HEK293T (cell line): ENCODE data around the gene POLR3G.

ENCODE experiments used
- CTCF ChIA-PET: fragments of 350-600 bp; formaldehyde crosslinking; extraction: SDS; loops from one replicate; lab custom pipeline; 2021; ENCODE audit warnings: antibody characterized with exemption, inconsistent platforms; lab: Yijun Ruan, JAX
- POLR2A ChIA-PET: fragments of 350-600 bp; formaldehyde crosslinking; extraction: SDS; loops from one replicate; lab custom pipeline; 2020; ENCODE audit warnings: antibody characterized with exemption, inconsistent platforms; lab: Yijun Ruan, JAX
- DNase-seq: peaks from one replicate; pipeline ENCODE4 v3.0.0; 2012; ENCODE audit warnings: mixed read lengths; ENCODE audit errors: extremely low spot score
- ARNT ChIP-seq: fragments of 450-650 bp; IDR thresholded peaks from 2 replicates; pipeline ENCODE4 v1.6.1; 2017; ENCODE audit warnings: mild to moderate bottlenecking
- BHLHE40 ChIP-seq: fragments of 450-650 bp; IDR thresholded peaks from 2 replicates; pipeline ENCODE4 v1.6.1; 2016; ENCODE audit warnings: mild to moderate bottlenecking, moderate library complexity, borderline replicate concordance
- CTBP1 ChIP-seq: fragments of 450-650 bp; IDR thresholded peaks from 2 replicates; pipeline ENCODE4 v1.6.1; 2016; ENCODE audit warnings: borderline replicate concordance
- ELF4 ChIP-seq: fragments of 450-650 bp; IDR thresholded peaks from 2 replicates; pipeline ENCODE4 v1.6.1; 2017; ENCODE audit warnings: antibody characterized with exemption
- FOXA1 ChIP-seq: fragments of 450-650 bp; IDR thresholded peaks from 2 replicates; pipeline ENCODE4 v1.6.1; 2016; ENCODE audit warnings: mild to moderate bottlenecking
- FOXK2 ChIP-seq: fragments of 450-650 bp; IDR thresholded peaks from 2 replicates; pipeline ENCODE4 v1.6.1; 2016; ENCODE audit warnings: mild to moderate bottlenecking
- FOXM1 ChIP-seq: fragments of 450-650 bp; IDR thresholded peaks from 2 replicates; pipeline ENCODE4 v1.6.1; 2017; ENCODE audit warnings: mild to moderate bottlenecking, borderline replicate concordance
- HDGF ChIP-seq: fragments of 450-650 bp; IDR thresholded peaks from 2 replicates; pipeline ENCODE4 v1.6.1; 2017; ENCODE audit warnings: antibody characterized with exemption, borderline replicate concordance
- L3MBTL2 ChIP-seq: fragments of 450-650 bp; conservative IDR thresholded peaks from 2 replicates; pipeline ENCODE4 v1.6.1; 2016; ENCODE audit warnings: mild to moderate bottlenecking
- LEF1 ChIP-seq: fragments of 450-650 bp; IDR thresholded peaks from 2 replicates; pipeline ENCODE4 v1.6.1; 2017; ENCODE audit warnings: mild to moderate bottlenecking, borderline replicate concordance
- NFRKB ChIP-seq: fragments of 450-650 bp; IDR thresholded peaks from 2 replicates; pipeline ENCODE4 v1.6.1; 2016; ENCODE audit warnings: mild to moderate bottlenecking, moderate library complexity
- PKNOX1 ChIP-seq: fragments of 450-650 bp; IDR thresholded peaks from 2 replicates; pipeline ENCODE4 v1.6.1; 2016
- SP1 ChIP-seq: fragments of 450-650 bp; IDR thresholded peaks from 2 replicates; pipeline ENCODE4 v1.6.1; 2017
- SUZ12 ChIP-seq: fragments of 450-650 bp; IDR thresholded peaks from 2 replicates; pipeline ENCODE4 v1.6.1; 2016; ENCODE audit warnings: mild to moderate bottlenecking
- TARDBP ChIP-seq: fragments of 450-650 bp; IDR thresholded peaks from 2 replicates; pipeline ENCODE4 v1.6.1; 2016
- ZNF384 ChIP-seq: fragments of 450-650 bp; IDR thresholded peaks from 2 replicates; pipeline ENCODE4 v1.6.1; 2016

Gene POLR3G

DNA sequence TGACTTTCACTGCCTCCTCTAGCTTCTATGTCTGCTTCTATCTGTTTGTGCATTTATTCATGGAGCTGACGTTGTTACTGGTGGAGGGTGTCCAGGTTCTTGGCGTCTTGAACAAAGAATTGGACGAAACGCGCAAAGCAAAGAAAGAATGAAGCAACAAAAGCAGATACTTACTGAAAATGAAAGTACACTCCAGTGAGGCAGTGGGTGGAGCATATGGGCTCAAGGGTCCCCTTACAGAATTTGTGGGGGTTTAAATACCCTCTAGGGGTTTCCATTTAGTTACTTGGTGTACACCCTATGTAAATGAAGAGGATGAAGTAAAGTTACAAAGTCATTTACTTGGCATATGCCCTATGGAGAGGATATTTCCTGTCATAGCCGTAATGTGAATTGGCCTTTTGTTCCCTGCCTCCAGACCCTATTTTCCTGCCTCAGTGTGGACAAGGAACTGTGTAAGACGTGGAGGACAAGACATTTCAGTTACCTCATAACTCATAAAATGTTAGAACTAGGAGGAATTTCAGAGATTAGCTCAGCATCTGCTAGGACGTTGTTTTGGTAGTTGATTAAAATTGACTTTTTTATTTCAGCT, 3.1 kb downstream of the POLR3G start:
- ChIA-PET POLR2A (interaction anchor here (1.4 to 2.1 kb wide), 2 partner anchors 68 to 81 kb away, joined by 3 to 5 read pairs; partner anchors contain the start of genes ADGRV1 and CETN3), CTCF (interaction anchor here (1.0 kb wide), 1 partner anchor 9 kb away, joined by 3 read pairs; no protein-coding TSS in a partner anchor)
- TF ChIP-seq HDGF: no peak
- no peak for TF ChIP-seq PKNOX1
- no peak for TF ChIP-seq CTBP1
- no peak for TF ChIP-seq NFRKB
- TF ChIP-seq L3MBTL2: no peak
- no peak for TF ChIP-seq SUZ12
- TF ChIP-seq LEF1: no peak
- no peak for TF ChIP-seq FOXA1
- no peak for TF ChIP-seq TARDBP
- no peak for TF ChIP-seq SP1
- no peak for TF ChIP-seq BHLHE40
- TF ChIP-seq ZNF384: no peak
- no peak for TF ChIP-seq ARNT
- TF ChIP-seq ELF4: no peak
- no peak for TF ChIP-seq FOXK2
- no peak for TF ChIP-seq FOXM1
- no peak for DNase-seq

- DNase-seq: no peak
- CTCF ChIA-PET: no interaction called here
- TF ChIP-seq SP1 (no peak), PKNOX1 (no peak), LEF1 (no peak), CTBP1 (no peak)
- POLR2A ChIA-PET: no interaction called here
These were observed 5.1 kb downstream of the POLR3G start for GRCh38 chr5:90479611-90480385.

- DNase-seq: no peak
- TF ChIP-seq SP1: no peak
- TF ChIP-seq LEF1: no peak
- no peak for TF ChIP-seq ARNT
- ChIA-PET POLR2A (no interaction called here), CTCF (no interaction called here)
These were observed 6.0 kb downstream of the POLR3G start for GRCh38 chr5:90480699-90481098.

DNA sequence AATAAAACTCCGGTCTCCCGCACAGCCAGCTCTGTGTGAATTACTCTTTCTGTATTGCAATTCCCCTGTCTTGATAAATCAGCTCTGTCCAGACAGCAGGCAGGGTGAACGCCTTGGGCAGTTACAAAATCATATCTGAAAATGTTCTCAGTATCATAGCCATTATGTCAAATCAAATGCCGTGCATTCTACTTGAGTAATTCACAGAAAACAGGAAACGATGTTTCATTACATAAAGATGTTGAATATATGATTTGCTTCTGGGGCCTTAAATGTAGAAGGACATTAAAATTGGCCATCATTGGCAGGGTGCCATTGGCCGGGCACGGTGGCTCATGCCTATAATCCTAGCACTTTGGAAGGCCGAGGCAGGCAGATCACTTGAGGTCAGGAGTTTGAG, 8.5 kb downstream of the POLR3G start:
- CTCF ChIA-PET: no interaction called here
- TF ChIP-seq HDGF: no peak
- POLR2A ChIA-PET: interaction anchor here (1.4 kb wide), 1 partner anchor 9 kb away, joined by 7 read pairs; the partner anchor contains the start of genes MBLAC2 and POLR3G
- DNase-seq: no peak

DNA sequence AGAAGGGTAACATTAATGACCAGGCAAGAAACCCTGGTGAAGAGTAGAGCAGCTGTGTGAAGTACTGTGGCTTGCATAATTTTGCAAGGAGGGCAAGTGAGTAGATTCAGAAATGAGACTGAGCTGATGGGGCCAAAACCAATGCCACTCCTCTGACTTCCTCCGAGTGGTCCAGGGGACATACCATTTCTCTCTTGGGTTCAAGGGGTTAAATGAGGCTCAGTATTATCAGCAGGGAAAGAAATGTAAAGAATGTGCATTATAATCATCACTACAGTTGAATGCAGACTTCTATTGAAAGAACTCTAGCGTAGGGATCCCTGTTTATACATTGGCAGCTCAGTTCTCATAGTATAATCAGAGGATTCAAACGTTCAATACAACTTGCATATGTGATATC, 9.9 kb downstream of the POLR3G start:
- ChIA-PET POLR2A (interaction anchor here (1.4 kb wide), 1 partner anchor 10 kb away, joined by 7 read pairs; the partner anchor contains the start of genes MBLAC2 and POLR3G), CTCF (no interaction called here)
- TF ChIP-seq HDGF: no peak
- TF ChIP-seq BHLHE40: no peak
- TF ChIP-seq SP1: no peak
- TF ChIP-seq L3MBTL2: no peak
- TF ChIP-seq ZNF384: no peak
- no peak for TF ChIP-seq ARNT
- TF ChIP-seq FOXK2: no peak
- no peak for TF ChIP-seq TARDBP
- no peak for TF ChIP-seq CTBP1
- TF ChIP-seq SUZ12: no peak
- no peak for TF ChIP-seq ELF4
- TF ChIP-seq FOXA1: no peak
- TF ChIP-seq PKNOX1: no peak
- no peak for TF ChIP-seq FOXM1
- no peak for TF ChIP-seq NFRKB
- no peak for TF ChIP-seq LEF1
- DNase-seq: no peak

GRCh38 chr5:90488791-90489190, 14.1 kb downstream of the POLR3G start:
- ChIA-PET CTCF (interaction anchor here (0.8 kb wide), 1 partner anchor 14 kb away, joined by 3 read pairs; the partner anchor contains the start of genes MBLAC2 and POLR3G), POLR2A (no interaction called here)
- no peak for DNase-seq
- no peak for TF ChIP-seq CTBP1
- TF ChIP-seq LEF1: no peak
- no peak for TF ChIP-seq FOXM1
- no peak for TF ChIP-seq TARDBP
- TF ChIP-seq HDGF: no peak
- no peak for TF ChIP-seq SP1
- no peak for TF ChIP-seq FOXA1
- no peak for TF ChIP-seq ARNT
- TF ChIP-seq L3MBTL2: no peak
- no peak for TF ChIP-seq SUZ12
- TF ChIP-seq PKNOX1: no peak
- TF ChIP-seq BHLHE40: no peak
- TF ChIP-seq ZNF384: no peak
- no peak for TF ChIP-seq NFRKB
- TF ChIP-seq ELF4: no peak
- no peak for TF ChIP-seq FOXK2
